GM19193 (cell line): ENCODE measurements around the gene TOM1.

Experiments used
- POLR2A ChIP-seq: IDR thresholded peaks from 4 replicates; pipeline ENCODE4 v1.6.1; 2011; ENCODE audit not compliant: insufficient read depth, insufficient read length; ENCODE audit errors: extremely low read depth

Gene TOM1

DNA sequence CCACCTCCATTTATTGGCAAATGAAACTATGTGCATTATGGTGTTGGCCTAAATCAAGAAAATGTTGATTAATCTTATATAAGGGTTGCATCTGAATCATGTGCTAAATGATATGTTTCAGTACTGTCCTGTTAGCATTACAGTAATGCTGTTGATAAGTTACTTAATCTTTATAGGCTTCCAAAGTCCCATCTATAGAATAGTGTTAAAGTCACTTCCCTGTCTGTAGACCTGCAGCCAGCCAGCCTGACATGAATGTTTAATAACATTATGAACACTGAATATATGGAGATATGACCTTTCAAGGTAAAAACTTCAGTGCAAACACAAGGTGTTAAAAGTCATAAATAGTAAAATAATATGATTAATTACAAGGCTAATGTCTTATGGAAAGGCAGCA lies 3.6 kb upstream of the TOM1 start:
- TF ChIP-seq POLR2A = no peak

DNA sequence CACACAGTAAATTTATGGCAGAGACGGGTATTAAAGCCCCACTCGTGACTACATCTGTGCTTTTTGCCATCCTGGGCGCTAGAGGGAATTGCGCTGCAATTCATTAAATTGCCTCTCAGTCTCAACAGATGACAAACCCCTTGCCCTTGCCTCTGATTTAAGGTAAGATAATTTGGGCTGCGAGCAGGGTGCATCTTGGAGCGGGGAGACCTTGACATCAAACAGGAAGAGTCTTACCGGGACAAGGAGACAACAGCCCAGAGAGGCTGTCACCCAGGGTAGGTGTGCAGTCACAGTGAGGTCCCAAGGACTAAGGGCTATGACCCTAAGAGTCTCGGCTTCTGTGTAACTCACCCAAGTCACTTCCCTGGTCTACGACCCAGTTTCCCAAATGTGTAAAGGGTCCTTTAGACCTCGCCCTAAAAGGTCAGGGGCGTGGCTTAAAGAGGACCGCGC lies 449 bp upstream of the TOM1 start:
- no peak for TF ChIP-seq POLR2A

GRCh38 chr22:35301372-35301874 lies 1.7 kb downstream of the TOM1 start:
- TF ChIP-seq POLR2A = no peak

GRCh38 chr22:35303029-35303624 lies 3.4 kb downstream of the TOM1 start:
- TF ChIP-seq POLR2A = no peak

DNA sequence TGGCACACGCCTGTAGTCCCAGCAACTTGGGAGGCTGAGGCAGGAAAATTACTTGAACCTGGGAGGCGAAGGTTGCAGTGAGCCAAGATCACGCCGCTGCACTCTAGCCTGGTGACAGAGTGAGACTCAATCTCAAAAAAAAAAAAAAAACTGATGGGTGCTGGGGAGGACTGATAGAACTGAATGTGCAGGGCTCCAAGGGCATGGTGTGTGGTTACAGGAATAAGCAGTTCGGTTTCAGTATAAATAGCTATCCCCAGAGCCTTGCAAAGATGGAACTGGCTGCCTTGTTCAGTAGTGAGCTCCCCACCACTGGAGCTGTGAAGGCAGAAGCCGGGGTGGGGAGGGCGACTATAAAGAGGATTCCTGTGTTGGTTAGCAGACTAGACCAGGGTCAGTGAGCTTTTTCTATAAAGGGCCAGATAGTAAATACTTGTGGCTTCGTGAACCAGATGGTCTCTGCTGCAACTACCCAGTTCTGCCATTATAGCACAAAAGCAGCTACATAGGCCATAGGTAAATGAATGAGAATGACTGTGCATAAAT lies 5.9 kb downstream of the TOM1 start:
- no peak for TF ChIP-seq POLR2A

GRCh38 chr22:35306350-35306967 lies 6.8 kb downstream of the TOM1 start:
- TF ChIP-seq POLR2A = no peak

DNA sequence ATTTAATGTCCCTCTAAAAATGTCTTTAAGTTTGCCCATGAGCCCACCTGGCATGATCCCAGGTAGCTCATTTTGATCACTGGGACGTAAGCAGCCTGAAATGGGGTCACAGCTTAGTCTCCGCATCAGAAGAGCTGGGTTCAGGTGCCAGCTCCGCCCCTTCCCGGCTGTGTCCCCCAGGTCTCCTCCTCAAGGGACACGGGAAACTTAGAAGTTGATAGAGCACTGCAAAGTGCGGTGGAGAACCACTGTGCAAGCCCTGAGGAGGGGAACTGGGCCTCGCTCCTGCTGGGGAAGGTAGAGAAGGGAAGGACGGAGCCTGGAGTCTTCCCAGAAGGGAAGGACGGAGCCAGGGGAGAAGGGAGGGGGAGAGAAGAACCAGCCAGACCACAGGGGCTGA lies 7.7 kb downstream of the TOM1 start:
- no peak for TF ChIP-seq POLR2A

- TF ChIP-seq POLR2A = no peak
Measured at GRCh38 chr22:35307892-35308291, 8.2 kb downstream of the TOM1 start.

- no peak for TF ChIP-seq POLR2A
Measured at GRCh38 chr22:35308480-35309021, 8.9 kb downstream of the TOM1 start.

- TF ChIP-seq POLR2A = no peak
Measured at GRCh38 chr22:35310556-35311550, 11.2 kb downstream of the TOM1 start.

GRCh38 chr22:35311551-35311999 lies 11.9 kb downstream of the TOM1 start:
- no peak for TF ChIP-seq POLR2A

DNA sequence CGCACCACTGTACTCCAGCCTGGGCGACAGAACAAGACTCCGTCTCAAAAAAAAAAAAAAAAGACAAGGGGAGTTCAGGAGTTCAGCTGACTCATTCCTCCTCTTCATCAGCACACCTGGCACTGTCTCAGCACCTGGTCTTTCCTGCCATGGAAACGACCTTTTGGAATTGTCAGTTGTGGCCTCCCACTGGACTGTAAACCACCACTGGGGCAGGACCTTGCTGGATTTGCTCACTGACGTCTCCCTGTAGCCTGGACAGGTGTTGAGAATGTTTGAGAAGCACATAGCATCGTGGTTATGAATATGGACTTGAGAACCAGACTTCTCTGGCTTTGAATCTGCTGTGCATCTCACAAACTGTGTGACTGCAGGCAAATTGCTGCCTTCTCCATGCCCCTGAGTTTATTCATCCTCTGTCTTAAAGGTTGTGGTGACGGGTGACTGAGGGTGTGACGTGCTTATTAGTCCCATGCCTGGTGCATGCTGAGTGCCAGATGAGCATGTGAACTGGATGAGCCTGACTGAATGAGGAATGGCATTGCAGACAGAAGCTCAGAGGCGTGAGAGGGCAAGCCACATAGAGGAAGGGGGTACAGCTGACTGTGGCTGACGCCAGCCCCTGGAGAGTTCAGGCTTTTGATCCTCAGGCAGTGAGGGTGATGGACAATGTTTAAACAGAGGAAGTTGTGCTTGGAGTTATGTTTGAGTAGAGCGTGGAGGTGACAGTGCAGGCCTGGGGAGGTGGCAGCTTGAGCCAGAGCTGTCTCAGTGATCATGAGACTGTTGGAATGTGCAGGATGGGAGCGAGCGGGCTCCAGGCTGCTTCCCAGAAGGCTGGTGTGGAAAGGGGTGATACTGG lies 12.7 kb downstream of the TOM1 start:
- TF ChIP-seq POLR2A = no peak

DNA sequence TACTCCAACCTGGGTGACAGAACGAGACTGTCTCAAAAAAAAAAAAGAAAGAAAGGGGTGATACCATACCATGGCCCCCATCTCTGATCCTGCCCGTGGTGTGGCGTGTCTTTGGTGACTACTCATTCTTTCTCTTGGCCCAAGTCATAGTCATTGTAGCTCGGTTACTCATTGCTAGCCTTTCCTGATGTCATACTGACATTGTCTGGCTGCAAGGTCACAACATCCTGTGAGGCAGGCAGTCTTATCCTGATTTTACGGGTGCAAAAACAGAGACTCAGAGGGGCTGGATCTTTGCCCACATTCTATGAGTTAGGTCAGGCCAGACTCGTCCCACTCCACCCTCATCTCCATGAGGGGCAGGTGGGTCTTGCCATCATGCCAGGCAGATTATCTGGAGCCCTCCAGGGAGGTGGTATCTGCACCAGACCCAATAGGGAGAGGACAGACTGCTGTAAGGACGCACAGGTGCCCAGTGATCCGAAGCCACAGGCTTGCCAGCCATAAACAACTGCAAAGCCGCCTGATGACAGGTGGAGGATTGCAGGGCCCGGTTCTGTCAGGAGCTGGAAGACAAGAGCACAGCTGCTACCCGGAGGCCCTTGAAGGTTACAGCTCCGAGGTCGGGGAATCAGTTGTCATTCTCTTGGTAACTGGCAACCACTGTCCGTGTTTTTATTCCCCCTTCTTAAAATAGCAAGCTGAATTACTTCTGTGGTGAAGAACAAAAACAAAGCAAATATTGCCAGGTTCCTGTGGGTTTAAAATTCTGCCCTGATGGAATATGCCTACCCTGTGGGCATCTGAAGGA lies 13.8 kb downstream of the TOM1 start:
- TF ChIP-seq POLR2A = no peak
